Thoracic aorta (tissue), 2 donors: Measurements from ENCODE around the gene HERPUD1. TPM values are rescaled to one million over a fixed set of nuclear protein-coding genes. Genes with fewer than 3 reads are reported as not detected.
"Not testable (repeated sequence)": the region's sequence is repeated elsewhere in the genome, so short reads cannot be mapped to it uniquely, and the experiment has no call there.

Experiments used
- ATAC-seq: fragments of 150-250 bp; one replicate; pipeline ENCODE4 v1.8.0; 2017; ENCODE audit warnings: low read depth; ENCODE audit not compliant: insufficient number of reproducible peaks, low FRiP score
- DNase-seq: peaks from one replicate; pipeline ENCODE4 v3.0.0-alpha.2; 2020; ENCODE audit warnings: low spot score
- H3K27ac ChIP-seq, 2 donors: fragments of 200-600 bp; sonication (generic); 1 replicate in 1 of 2; 2 replicates in 1 of 2; pipeline ENCODE4 v1.5.1; 2016; ENCODE audit warnings: mild to moderate bottlenecking in 2 of 2, moderate library complexity in 2 of 2
- H3K27me3 ChIP-seq: fragments of 200-600 bp; sonication (generic); replicated peaks from 2 replicates; pipeline ENCODE4 v1.6.0; 2016; ENCODE audit warnings: mild to moderate bottlenecking; ENCODE audit not compliant: insufficient read depth
- H3K36me3 ChIP-seq: fragments of 200-600 bp; sonication (generic); one replicate; pipeline ENCODE4 v1.5.1; 2016
- H3K4me1 ChIP-seq, 2 donors: fragments of 200-600 bp; sonication (generic); 1 replicate in 1 of 2; 2 replicates in 1 of 2; pipeline versions ENCODE4 v1.5.1 to v1.6.0; 2016; ENCODE audit warnings: low read depth in 2 of 2, mild to moderate bottlenecking in 1 of 2; ENCODE audit not compliant: control insufficient read depth in 1 of 2
- H3K4me3 ChIP-seq: fragments of 200-600 bp; sonication (generic); 2 replicates; pipeline ENCODE4 v1.5.1; 2016; ENCODE audit warnings: mild to moderate bottlenecking
- H3K9me3 ChIP-seq: fragments of 200-600 bp; sonication (generic); 2 replicates; pipeline ENCODE4 v1.5.1; 2016
- CTCF ChIP-seq: fragments of 200-600 bp; sonication (generic); IDR thresholded peaks from one replicate; pipeline ENCODE4 v1.5.1; 2019; ENCODE audit warnings: antibody characterized with exemption
- total RNA-seq, 2 donors: library from RNA; depleted of rRNA; stranded (reverse); fragments of >200 nt; gene quantifications; one replicate each; pipeline versions ENCODE4 v1.1.0 to v1.2.3, GENCODE V29; 2016

The HERPUD1 gene
- total RNA-seq, 2 donors from 2014 or later: 220 to 232 TPM

DNA sequence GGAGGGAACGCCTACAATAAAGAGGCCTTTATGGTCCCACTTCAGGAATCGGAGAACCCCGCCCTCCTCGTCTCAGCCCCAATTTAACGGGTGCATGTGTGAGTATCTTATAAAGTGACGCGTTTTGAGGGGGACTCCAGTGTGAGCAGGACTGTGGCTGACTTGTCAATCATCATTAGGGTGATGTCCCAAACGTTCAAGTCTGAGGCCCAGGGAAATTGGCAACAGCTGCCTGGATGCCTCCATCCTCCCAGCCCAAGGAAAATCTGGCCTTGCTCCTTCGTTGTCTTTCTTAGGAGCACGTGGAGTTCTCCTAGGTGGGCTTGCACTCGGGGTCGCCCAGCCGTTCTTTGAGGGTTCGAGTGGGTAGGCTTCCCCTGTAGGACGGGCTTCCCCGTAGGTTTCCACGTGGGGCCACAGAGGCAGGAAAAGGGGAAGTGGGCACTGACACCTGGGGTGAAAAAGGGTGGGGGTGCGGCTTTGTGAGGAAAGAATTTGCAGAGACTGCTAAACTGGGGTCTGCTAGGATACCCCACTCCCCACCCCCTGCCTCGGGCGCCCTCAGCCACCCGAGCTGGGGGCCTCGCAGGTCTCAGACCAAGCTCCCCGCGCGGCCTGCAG lies 561 bp upstream of the HERPUD1 start:
- H3K36me3 ChIP-seq: no peaks in the 10 kb centered on the region
- peak overlapping the region; percentile 87 for H3K4me3 ChIP-seq
- peaks cover 12 to 36% of the 10 kb centered on the region in 2 donors for H3K4me1 ChIP-seq
- peak overlapping the region; percentile 88 to 99 for H3K27ac ChIP-seq
- H3K9me3 ChIP-seq: no peaks in the 10 kb centered on the region
- DNase-seq (no peak), ATAC-seq (no peak)
- TF ChIP-seq CTCF: no peak
- no peaks in the 10 kb centered on the region for H3K27me3 ChIP-seq

DNA sequence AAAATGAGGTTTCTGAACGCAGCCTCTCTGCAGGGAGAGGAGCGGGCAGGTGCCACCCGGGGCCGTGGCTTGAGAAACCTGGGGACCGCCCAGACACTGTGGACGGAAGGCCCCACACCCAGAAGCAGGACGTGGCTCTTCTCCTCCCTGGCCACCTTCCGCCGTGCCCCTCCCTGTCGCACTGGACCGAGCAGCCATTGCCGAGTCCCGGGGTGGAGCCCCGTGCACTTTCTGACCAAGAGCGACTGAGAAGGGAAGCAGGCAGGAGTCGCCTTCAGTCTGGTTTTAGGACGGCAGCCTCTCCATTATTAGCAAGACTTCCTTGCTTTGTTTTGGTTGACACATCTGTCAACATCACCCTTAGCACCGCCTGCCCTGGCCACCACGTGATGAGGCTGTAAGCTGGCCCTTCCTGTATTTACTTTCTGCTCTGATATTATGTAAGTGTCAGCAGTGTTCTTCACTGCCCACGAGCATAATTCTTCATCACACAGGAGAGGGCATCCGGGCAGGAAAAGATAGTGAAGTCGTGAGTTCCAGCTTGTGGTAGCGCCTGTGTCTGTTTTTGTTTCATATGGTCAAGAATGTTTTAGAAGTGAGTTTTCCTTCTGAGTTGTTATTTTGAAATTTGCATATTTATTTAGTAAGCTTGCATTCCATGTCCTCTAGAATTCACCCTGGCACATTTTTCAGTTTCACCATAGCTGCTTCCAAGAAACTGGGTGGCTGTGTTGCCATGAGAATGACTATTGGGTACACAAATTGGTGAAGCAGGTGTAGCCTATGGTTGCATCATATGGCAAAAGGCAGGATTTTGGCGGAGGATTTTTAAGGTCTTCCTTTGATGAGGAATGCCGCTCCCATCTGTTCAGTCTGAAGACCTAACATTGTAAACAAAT lies 1.0 kb downstream of the HERPUD1 start:
- H3K4me1 ChIP-seq: peaks cover 12 to 36% of the 10 kb centered on the region in 2 donors
- peak overlapping the region; percentile 92 to 99 for H3K27ac ChIP-seq
- DNase-seq: peak; percentile 54
- peak overlapping the region; percentile 87 for H3K4me3 ChIP-seq
- H3K27me3 ChIP-seq: no peaks in the 10 kb centered on the region
- ATAC-seq: peak; percentile 15
- TF ChIP-seq CTCF: no peak
- peaks cover 12% of the 10 kb centered on the region for H3K36me3 ChIP-seq
- H3K9me3 ChIP-seq: no peaks in the 10 kb centered on the region

DNA sequence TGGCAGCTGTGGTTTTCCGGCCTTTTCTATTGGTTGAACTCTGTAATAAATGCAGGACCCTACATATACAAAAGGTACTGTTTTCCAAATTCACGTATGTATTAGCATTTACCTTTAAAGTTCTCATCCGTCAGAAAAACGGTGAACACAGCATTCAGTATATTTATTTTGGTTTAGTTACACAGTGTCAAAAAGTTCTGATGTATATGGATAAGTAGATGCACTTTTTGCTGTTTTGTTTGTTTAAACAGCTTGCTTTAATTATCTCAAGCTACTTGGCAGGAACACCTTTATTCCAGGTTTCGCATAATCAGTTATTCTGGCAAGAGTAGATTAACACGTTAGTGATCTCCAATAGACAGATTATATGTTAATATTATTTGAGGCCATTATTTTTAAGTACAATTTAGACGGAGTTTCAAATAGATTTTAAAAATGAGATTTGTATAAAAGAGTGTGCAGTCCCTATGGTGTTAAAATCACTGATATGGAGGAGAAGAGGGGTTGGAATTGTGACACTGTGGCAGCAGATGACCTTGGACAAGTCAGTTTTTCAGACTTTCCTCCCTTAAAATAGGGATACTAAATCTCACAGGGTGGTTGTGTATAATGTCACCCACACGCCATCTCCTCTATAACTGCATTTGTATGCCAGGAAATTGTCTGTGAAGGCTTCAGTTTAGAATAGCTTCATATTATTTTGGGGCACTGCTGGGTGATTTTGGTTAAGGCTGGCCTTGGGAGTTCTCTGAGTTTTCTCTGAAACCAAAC lies 2.1 kb downstream of the HERPUD1 start:
- peaks cover 12 to 41% of the 10 kb centered on the region in 2 donors for H3K4me1 ChIP-seq
- peak overlapping the region; percentile 92 to 99 for H3K27ac ChIP-seq
- H3K27me3 ChIP-seq: no peaks in the 10 kb centered on the region
- no peak for TF ChIP-seq CTCF
- no peaks in the 10 kb centered on the region for H3K9me3 ChIP-seq
- DNase-seq (no peak), ATAC-seq (no peak)
- peaks cover 21% of the 10 kb centered on the region for H3K36me3 ChIP-seq
- peak overlapping the region; percentile 87 for H3K4me3 ChIP-seq

GRCh38 chr16:56934599-56935145 lies 2.7 kb downstream of the HERPUD1 start:
- H3K27me3 ChIP-seq, H3K27ac ChIP-seq, H3K9me3 ChIP-seq, DNase-seq, ATAC-seq: not testable (repeated sequence)
- Histone ChIP-seq H3K4me1 (peaks cover 12 to 41% of the 10 kb centered on the region in 2 donors), H3K4me3 (peak overlapping the region; percentile 87), H3K36me3 (peaks cover 26% of the 10 kb centered on the region)

DNA sequence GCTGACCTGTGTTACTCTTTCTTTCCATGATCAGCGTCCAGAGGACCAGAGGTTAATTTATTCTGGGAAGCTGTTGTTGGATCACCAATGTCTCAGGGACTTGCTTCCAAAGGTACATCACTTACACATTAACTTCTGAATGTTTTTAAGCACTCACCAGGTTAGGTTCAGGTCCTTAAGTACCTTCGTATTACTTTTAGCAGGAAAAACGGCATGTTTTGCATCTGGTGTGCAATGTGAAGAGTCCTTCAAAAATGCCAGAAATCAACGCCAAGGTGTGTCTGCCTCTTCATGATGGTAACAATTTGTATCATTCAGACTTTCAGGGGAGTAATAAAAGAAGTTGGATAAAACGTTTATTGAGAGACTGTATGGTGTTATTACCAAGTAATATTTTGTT lies 3.3 kb downstream of the HERPUD1 start:
- TF ChIP-seq CTCF: no peak
- Histone ChIP-seq H3K36me3 (peaks cover 31% of the 10 kb centered on the region), H3K9me3 (no peaks in the 10 kb centered on the region), H3K27ac (no peak overlapping the region), H3K4me3 (peak overlapping the region; percentile 87), H3K27me3 (no peaks in the 10 kb centered on the region), H3K4me1 (peaks cover 12 to 41% of the 10 kb centered on the region in 2 donors)
- ATAC-seq: no peak
- no peak for DNase-seq
